NCI-H187 treated with DMSO at 0.1 percent for 48 hours (cell line): ENCODE results near the gene TM9SF3.
A peak's percentile ranks its signal among the peaks of the same experiment; 100 is the strongest.

ENCODE experiments used
- DNase-seq: peaks from one replicate; lab custom pipeline; 2025; lab: John Stamatoyannopoulos, UW

Gene TM9SF3

DNA sequence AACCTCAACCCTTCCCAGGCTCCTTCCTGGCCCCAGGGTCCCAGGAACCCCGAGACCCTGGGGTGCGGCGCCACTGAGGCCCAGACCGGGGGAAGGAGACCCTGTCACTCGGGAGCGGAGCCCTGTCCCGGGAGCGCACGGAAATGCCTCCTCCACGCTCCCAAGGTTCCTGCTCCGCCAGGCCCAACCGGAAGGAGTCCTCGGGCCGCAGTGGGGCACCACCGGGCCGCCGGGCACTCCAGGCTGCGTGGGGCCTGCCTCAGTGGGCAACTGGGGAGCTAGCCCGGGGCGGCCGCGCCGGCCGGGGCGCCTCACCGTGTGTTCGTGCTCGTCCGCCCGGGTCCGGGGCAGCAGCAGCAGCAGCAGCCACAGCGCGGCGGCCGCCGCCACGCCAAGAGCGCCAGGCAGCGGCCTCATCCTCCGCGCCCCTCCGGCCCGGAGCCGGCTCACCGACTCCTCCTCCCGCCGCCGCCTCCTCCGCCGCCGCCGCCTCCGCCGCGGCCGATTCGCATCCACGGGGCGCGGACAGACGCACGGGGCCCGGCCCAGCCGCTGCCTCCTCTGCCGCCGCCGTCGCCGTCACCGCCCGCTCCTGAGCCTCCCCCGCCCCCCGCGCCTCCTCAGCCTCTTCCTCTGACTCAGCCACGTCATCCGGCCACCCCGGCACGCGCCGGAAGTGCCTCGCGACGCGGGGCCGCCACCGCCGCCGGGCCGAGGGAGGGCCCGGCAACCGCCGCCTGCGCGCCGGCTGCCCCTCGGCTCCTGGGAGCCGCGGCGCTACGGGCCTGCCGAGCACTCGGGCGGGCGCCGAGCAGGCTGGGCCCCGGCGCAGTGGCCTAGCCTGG lies at the start of gene TM9SF3:
Gene TM9SF3 (minus strand): TSS at position 594 of the 845 bp plus-strand sequence. CDS start 177 bp downstream, at position 417.
- DNase-seq = no peak

DNA sequence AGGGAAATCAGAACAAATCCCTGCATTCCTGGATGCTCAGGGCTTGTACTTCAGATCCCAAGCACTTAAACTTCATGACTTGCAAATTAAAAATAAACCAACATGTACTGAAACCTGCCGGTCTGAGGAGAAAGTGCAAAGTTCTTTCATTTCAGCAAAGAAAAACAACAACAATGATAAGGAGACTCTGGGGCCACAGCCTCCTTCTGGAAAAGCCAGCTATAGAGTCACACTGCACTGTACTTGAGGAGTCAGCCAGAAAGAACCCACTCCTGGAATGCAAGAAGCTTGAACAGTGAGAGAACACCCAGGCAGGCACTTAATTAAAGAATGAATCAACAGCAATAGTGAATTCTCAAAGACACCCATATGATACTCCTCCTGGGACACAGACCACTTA lies 49.7 kb upstream of the TM9SF3 start:
- no peak for DNase-seq

- no peak for DNase-seq
Observed at GRCh38 chr10:96632974-96633710, 46.3 kb upstream of the TM9SF3 start.

DNA sequence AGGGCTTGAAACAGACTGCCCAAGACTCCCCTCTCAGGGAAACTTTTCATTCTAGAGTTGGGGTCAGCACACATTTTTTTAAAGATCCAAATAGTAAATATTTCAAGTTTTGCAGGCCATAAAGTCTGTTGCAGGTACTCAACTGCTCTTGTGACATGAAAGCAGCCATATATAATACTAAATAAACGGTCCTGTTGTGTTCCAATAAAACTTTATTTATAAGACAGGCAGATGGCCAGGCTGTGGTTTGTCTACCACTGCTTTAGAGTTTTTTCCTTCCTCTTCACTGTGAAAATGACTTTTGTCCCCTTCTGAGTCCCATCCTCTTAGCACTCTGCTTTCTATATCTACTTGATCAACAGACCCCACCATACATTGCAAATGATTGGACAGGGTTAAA lies 40.5 kb upstream of the TM9SF3 start:
- DNase-seq = no peak

DNA sequence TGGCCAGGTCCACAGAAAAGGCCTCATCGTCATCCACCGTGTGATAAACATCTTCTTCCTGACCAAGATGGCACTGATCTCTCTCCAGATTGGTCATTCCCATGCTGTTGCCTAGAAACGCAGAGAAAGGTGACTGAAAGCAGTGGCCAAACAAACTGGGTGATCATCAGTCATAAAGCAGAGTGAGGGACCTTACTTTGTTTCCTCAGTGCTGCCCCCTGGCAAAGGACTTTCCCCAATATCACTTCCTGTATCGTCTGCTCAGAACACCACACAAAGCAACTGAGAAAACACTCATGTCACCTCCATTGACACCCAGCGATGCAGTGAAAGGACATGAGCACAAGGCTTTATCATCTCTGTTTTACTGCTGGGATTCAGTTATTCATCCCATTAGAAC lies 40.0 kb upstream of the TM9SF3 start:
- no peak for DNase-seq

- DNase-seq = no peak
Observed at GRCh38 chr10:96625173-96625572, 38.4 kb upstream of the TM9SF3 start.

DNA sequence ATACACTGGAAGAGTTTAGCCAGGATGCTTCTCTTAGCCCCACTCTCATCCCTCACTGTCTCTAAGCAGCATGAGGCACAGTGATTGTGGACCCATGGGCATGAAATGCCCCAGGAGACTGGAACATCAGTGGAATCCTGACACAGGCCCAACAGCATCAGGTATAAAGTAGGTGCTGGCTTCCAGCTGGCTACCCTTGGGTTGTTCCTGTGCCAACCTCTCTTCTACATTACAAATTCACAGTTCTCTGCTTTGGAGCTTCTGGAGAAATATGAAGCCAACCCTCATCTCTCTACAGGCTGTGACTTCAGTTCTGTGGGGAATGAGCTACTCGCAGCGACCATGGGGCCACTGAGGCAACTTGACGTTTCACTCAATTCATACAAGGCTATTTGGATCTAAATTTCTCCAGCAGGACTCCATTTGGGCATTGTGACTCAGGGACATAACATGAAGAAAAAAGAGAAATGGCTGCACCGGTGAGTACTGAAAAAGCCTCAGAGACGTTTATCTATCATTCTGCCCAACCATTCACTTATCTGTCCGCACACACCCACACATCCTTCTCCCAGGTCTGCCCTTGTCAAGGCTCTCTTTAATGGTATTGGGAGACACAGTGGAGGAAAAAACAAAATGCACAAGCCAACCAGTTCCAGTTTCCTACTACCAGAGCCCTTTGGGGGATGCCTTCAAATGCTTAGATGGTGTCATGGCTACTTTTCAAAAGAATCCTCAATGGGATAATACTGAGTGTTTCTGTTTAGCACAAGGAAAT lies 35.4 kb upstream of the TM9SF3 start:
- no peak for DNase-seq

DNA sequence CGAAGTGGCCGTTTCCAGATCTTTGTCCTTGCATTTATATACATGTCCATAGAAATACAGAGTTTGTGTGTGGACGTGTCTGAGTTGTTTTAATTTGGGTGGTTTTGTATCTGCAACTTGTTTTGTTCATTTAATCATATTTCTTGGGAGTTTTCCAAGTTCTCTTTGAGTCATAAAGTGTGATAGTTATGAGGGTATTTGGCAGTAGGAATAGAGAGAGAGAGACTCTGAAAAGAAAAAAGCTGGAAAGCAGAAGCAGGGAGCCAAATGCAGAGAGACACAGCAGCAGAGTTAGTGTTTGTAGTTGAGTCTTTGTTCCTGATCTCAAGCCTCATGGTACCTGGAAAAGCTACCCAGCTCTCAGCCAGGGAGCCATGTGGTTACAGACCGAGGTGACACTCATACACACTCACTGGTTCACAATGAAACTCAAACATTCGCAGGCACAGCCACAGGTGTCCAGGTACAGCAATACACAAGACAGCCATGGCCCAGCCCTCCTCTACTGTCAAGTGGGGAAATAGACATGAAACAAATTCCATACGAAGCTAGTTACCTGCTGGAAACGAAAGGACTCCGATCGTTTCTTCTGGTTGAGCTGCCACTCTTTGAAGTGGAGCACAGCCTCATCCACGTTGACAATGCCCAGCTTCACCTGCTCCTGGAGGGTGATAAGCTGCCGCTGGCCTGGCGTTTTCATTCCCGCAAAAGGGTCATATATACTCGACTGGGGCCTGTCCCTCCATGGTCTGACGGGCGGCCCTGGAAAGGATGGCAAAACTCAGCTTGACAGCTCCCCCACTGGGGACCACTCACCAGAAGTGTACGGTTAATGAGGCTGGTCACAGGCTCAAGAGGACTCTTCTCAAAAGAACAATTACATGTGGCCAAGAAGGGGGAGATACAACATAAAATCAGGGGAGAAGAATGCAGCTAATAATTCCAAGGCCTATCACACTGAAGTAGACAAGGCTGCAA lies 33.3 kb upstream of the TM9SF3 start:
- peak; percentile 12 for DNase-seq

- no peak for DNase-seq
Observed at GRCh38 chr10:96619120-96619519, 32.3 kb upstream of the TM9SF3 start.

- no peak for DNase-seq
Observed at GRCh38 chr10:96618653-96619052, 31.8 kb upstream of the TM9SF3 start.

DNA sequence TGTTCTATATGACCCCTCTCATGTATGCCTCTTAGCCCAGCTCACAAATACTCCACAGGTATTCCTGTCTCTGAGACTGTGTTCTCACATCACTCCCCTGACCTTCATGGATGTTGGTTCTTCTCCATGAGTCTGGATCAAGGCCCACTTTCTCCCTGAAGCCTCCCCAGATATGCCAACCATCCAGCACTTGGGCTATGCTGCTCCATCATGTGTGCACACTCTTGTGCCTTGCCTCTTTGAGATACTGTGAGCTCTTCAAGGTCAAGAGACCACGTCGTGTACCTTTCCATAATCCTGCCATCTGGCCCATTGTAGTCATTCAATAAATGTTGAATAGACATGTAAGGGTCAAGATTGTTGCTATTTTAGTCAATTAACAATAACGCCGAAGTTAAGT lies 30.1 kb upstream of the TM9SF3 start:
- DNase-seq = no peak

- DNase-seq = no peak
Observed at GRCh38 chr10:96614515-96614914, 27.7 kb upstream of the TM9SF3 start.

GRCh38 chr10:96613576-96613975 lies 26.8 kb upstream of the TM9SF3 start:
- no peak for DNase-seq

DNA sequence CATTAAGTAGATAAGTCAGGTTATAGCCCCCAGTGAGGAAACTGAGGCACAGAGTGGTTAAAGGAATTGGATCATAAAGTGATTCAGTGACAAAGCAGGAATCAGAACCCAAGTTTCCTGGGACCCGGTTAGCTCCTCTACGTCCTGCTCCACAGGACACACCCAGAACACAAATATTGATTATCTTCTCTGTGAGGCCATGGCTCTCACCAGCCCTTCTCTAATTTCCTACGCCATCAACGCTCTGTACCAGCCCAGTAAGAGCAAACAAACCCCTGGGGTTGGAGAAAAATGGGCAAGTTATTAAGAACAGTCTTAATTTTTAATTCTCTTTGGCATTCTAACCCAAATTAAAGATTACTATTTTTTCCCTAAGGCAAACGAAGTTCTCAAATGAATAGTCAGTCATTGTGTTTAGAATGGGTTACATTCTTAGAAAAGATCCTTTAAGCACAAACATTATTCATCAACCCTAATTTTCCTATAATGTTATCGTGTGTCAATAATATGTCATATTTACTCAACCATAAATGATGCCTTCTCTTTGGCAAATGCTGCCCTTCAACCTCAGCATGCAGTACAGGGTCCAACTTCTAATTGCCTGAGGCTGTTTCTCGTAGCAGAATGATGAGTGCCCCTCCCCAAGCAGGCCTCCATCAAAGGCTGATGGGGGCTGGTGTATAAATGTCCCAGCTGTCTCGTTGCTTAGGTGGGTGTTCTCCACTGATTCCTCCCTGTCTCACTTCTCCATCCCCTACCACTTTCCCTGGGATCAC lies 25.4 kb upstream of the TM9SF3 start:
- DNase-seq = no peak

GRCh38 chr10:96610817-96611216 lies 24.0 kb upstream of the TM9SF3 start:
- DNase-seq = no peak

- no peak for DNase-seq
Observed at GRCh38 chr10:96609510-96609909, 22.7 kb upstream of the TM9SF3 start.

GRCh38 chr10:96608805-96609204 lies 22.0 kb upstream of the TM9SF3 start:
- DNase-seq = no peak

DNA sequence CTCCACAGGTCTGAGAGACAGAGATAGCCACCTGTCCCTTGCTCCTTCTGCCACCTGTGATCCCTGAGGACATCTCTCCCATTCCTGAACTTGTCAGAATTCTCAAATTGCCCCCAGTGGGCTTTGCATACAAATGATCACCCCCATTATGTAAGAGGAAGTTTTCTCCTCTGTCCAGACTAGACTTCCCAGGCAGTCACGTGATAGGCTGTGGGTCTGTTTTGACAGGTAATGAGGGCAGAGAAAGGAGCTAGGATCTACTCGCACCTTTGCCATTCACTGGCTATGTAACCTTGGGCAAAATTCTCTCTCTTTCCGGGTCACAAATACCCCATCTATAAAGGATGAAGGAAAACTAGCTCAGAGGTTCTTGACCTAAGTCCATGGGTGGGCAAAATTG lies 21.4 kb upstream of the TM9SF3 start:
- no peak for DNase-seq

GRCh38 chr10:96606946-96607345 lies 20.1 kb upstream of the TM9SF3 start:
- DNase-seq = no peak

GRCh38 chr10:96606216-96606615 lies 19.4 kb upstream of the TM9SF3 start:
- no peak for DNase-seq

DNA sequence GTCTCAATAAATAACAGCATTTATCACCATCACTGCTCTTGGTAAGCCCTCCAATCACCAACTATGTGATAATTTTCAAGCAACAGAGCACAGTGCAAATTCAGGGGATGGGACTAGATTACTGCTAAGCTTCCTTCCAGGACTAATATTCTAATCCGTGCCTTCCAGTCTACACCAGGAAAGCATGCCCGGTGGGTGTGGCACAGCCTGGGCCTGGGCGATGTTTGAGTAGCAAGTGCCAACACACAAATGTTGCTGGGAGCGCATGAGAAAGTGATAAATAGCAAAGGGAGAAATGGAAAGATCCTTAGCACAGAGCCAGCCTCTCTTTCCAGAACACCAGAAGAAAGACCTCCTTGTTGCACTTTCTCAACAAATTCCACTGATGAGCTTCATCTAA lies 13.5 kb upstream of the TM9SF3 start:
- no peak for DNase-seq
